GM19193 (cell line): ENCODE measurements around the gene FXYD2.

Experiments used
- POLR2A ChIP-seq: IDR thresholded peaks from 4 replicates; pipeline ENCODE4 v1.6.1; 2011; ENCODE audit not compliant: insufficient read depth, insufficient read length; ENCODE audit errors: extremely low read depth

The FXYD2 gene

DNA sequence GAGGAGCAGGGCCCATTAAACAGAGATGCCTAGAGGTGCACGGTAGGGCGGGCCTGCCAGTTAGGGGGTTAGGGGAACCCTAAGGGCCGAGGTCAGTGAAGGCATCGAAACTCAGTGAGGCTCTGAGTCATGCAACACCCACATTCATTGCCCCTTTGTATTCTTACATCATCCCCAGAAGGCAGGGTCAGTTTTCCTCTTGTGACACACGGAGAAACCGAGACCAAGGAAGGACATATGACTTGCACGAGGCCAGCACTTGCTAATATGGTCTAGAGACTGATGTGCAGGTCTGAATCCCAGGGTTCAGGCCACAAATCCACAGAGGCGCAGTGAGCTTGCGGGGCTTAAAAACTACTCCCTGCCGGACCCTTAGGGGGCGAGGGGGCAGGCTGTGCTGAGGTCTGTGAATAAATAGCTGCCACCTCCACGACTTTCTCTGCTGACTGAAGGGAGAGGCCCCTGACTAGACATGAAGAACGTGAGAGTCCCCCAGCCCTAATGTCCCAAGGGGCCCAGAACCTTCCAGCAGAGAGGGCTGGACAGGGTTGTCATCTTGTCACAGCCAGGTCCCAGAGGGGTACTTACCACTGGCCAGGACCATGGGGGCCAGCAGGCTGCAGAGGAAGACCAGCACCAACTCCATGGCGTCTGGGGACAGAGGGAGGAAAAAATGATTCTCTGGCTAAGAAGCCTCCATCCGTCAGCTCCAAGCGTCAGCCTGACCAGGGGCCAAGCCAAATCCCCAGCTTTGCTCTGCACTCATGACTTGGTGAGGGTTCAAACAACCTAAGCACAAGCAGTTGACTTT lies 17.8 kb upstream of the FXYD2 start:
- no peak for TF ChIP-seq POLR2A

GRCh38 chr11:117841551-117842031 lies 17.0 kb upstream of the FXYD2 start:
- TF ChIP-seq POLR2A = no peak

GRCh38 chr11:117840881-117841550 lies 16.5 kb upstream of the FXYD2 start:
- TF ChIP-seq POLR2A = no peak

GRCh38 chr11:117839936-117840813 lies 15.6 kb upstream of the FXYD2 start:
- TF ChIP-seq POLR2A = no peak

DNA sequence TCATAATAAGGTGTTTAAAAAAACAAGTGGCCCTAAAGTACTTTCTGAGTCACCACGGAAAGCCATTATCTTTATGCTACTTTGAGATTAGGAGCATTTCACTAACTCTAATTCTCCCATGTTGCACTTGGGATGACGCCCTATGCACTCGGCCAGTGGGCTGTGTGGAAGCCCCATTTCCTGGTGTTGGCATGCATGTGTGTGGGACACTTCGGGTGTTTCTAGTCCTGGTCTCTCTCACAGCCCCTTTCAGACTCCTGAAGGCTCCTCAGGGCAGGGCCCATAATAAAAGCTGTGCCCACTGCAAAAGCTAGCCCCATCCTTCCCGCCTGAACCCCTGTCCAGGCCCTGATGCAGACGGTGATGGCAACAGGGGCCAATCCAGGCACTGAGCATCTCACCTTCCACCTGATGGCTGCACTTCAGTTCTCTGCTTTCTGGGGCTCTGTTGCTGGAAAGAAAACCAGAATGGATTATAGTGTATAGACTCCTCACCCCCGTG lies 14.9 kb upstream of the FXYD2 start:
- TF ChIP-seq POLR2A = no peak

- TF ChIP-seq POLR2A = no peak
Observed at GRCh38 chr11:117838901-117839300, 14.4 kb upstream of the FXYD2 start.

GRCh38 chr11:117837791-117838190 lies 13.2 kb upstream of the FXYD2 start:
- no peak for TF ChIP-seq POLR2A

DNA sequence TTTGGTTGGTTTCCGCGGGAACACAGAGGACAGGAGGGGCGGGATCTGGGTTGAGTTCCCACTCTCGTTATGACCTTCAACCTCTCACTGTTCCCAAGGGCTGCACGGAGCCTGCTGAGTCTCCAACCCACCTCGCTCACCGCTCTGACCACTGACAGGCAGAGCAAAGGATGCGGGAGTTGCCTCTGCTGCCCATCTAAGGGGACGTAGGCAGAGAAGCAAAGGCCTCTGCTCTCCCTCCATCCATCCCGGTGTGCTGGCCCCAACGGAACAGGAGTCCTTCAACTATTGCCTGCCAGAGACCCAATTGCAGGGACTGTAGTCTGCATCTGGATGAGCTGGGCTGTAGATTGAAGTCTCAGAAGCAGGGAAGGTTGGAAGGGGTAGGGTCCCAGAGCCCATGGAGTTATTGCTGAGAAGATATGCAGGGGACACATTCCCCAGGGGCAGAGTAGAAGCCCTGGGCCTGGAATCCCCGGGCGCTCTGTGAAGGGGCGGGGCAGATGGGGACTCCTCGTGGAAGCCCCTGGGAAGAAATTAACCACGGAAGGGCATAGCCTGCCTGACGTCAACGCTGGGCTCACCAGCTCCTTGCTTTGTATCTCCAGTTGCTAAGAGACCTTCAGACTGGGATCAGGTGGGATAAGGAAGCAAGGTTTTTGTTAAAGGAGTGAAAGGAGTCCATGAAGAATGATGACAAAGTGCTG lies 12.7 kb upstream of the FXYD2 start:
- TF ChIP-seq POLR2A = no peak

DNA sequence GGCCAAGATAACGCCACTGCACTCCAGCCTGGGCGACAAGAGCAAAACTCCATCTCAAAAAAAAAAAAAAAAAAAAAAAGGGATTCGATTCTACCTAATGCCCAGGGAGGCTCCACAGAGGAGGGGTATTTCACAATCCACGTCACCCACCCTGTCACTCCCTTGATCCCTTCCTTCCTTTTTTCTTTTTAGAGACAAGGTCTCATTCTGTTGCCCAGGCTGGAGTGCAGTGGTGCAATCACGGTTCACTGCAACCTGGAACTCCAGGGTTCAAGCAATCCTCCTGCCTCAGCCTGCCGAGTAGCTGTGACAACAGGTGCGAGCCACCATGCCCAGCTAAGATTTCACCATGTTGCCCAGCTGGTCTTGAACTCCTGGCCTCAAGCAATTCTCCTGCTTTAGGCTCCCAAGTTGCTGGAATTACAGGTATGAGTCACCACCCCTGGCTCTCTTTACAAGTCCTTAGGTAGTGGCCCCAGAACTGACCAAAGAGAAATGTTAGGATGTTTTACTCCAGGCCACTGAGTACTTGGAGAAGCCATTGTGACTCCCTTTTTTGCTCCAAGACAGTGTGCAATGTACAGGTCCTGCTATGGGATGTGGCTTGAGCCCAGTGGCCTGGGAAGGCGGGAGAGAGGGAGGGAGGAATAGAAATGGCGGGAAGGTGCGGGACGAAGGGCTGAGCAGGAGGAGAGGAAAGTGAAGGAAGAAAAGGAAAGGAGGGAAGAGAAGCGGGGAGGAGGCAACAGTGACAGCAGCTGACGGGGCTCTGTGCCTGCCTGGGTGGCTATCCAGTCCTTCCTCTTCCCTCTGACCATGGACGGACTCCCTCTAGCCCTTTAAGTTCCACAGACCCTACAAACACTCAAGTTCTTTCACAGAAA lies 11.8 kb upstream of the FXYD2 start:
- no peak for TF ChIP-seq POLR2A

DNA sequence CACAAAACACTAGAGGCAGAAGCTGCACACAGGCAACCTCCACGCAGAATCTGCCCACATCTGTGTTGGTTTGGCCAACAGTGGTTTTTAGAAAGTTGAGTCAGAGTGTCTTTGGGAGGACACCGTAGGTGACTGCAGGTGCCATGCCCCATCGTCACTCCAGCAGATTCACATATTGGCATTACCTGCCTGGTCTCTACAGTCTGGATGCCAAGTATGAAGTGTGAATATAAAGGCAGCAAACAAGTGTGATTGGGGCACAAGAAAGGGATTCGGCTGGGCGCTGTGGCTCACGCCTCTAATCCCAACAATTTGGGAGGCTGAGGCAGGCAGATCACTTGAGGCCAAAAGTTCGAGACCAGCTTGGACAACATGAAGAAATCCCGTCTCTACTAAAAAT lies 11.0 kb upstream of the FXYD2 start:
- no peak for TF ChIP-seq POLR2A

DNA sequence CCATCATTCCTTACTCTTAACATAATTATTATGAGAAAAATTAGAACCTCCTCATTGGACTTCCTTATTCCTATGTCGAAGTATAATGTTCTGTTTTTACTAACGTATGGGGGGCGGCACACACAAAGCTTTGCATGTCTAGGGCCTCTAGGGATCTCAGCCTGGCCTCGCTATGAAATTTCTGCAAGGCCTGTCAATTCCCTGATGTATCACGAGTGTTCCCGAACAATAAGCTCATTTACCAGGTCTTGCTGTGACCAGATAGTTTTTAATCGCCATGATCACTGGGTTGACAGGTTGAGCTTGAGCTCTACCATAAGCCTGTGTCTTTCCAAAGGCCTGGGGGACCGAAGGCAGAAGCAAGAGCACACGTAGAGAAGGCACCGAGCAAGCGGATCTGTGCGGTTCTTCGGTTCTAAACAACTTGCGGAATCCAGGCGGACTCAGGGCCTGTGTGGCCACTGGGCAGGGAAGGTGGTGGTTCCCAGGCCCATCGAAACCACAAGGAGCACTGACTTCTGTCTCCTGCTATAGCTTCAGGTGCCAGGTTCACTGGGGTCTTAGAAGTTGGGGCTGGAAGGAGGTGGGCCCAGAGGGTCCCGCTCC lies 10.4 kb upstream of the FXYD2 start:
- TF ChIP-seq POLR2A = no peak

- no peak for TF ChIP-seq POLR2A
Observed at GRCh38 chr11:117834068-117834810, 9.7 kb upstream of the FXYD2 start.
